IPS-20b (cell line): ENCODE results near the gene GSTP1.
"Not testable (repeated sequence)": the region's sequence is repeated elsewhere in the genome, so short reads cannot be mapped to it uniquely, and the experiment has no call there.

Source experiments
- H3K27ac ChIP-seq: one replicate; pipeline ENCODE4 v1.5.1; 2013; ENCODE audit warnings: low read length
- H3K27me3 ChIP-seq: 2 replicates; pipeline ENCODE4 v1.6.1; 2013; ENCODE audit warnings: mild to moderate bottlenecking, low read length, inconsistent platforms; ENCODE audit not compliant: insufficient read depth
- H3K36me3 ChIP-seq: 2 replicates; pipeline ENCODE4 v1.6.1; 2013; ENCODE audit warnings: low read depth, mild to moderate bottlenecking, inconsistent platforms, low read length, moderate library complexity; ENCODE audit not compliant: insufficient read depth
- H3K4me1 ChIP-seq: 2 replicates; pipeline ENCODE4 v1.6.1; 2013; ENCODE audit warnings: mild to moderate bottlenecking, control low read depth, inconsistent platforms, low read length, moderate library complexity; ENCODE audit not compliant: insufficient read depth
- H3K4me3 ChIP-seq: 2 replicates; pipeline ENCODE4 v1.5.1; 2013; ENCODE audit warnings: mild to moderate bottlenecking, low read length, inconsistent platforms
- H3K9ac ChIP-seq: 2 replicates; pipeline ENCODE4 v1.6.1; 2013; ENCODE audit warnings: low read depth, mild to moderate bottlenecking, inconsistent platforms, low read length, moderate library complexity
- H3K9me3 ChIP-seq: 2 replicates; pipeline ENCODE4 v1.6.1; 2013; ENCODE audit warnings: mild to moderate bottlenecking, low read depth, low read length, inconsistent platforms; ENCODE audit not compliant: insufficient read depth

GSTP1 gene

DNA sequence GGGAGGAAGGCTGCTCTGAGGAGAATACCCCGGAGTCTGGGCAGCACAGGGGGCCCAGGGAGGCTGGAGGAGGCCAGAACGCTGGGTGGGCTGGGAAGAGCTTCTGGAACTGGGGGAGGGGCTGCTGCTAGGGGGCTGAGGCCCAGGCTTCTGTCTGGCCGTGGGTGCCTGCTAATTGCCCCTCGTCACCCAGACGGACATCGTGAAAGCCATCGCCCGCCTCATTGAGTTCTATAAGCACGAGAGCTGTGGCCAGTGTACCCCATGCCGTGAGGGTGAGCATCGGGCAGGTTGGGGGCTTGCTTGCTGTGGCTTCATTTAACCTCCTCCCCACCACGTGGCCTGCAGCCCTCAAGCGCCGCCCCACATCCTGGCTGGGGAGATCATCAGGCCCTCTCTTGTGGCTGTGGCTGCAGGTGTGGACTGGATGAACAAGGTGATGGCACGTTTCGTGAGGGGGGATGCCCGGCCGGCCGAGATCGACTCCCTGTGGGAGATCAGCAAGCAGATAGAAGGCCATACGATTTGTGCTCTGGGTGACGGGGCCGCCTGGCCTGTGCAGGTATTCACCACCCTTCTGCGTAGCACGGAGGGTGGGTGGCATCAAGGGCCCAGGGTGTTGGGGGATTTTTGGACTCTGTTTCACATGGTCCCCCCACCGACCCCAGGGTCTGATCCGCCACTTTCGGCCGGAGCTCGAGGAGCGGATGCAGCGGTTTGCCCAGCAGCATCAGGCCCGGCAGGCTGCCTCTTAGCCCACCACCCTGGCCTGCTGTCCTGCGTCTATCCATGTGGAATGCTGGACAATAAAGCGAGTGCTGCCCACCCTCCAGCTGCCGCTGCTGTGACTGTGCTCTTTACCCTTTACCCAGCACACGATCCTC lies 28.3 kb downstream of the GSTP1 start:
- H3K4me1 ChIP-seq = peaks cover 2% of the 10 kb centered on the region; the same call in 1 of the 2 replicates
- H3K4me3 ChIP-seq = no peak overlapping the region
- no peak overlapping the region for H3K9ac ChIP-seq
- peaks cover 14% of the 10 kb centered on the region; the same call in 1 of the 2 replicates for H3K27me3 ChIP-seq
- no peaks in the 10 kb centered on the region for H3K9me3 ChIP-seq
- H3K36me3 ChIP-seq = peaks cover 16% of the 10 kb centered on the region
- no peak overlapping the region for H3K27ac ChIP-seq

- Histone ChIP-seq H3K27ac (no peak overlapping the region), H3K4me1 (peaks cover 10% of the 10 kb centered on the region; the same call in 1 of the 2 replicates), H3K36me3 (peaks cover 16% of the 10 kb centered on the region)
Measured at GRCh38 chr11:67612751-67613150, 29.1 kb downstream of the GSTP1 start.

GRCh38 chr11:67613313-67613959 lies 29.8 kb downstream of the GSTP1 start:
- H3K27ac ChIP-seq = no peak overlapping the region
- peak overlapping the region; percentile 28; the same call in 1 of the 2 replicates for H3K4me3 ChIP-seq
- peaks cover 11% of the 10 kb centered on the region; the same call in 1 of the 2 replicates for H3K4me1 ChIP-seq
- peaks cover 14% of the 10 kb centered on the region for H3K36me3 ChIP-seq
- H3K9me3 ChIP-seq = no peaks in the 10 kb centered on the region
- H3K27me3 ChIP-seq = peaks cover 29% of the 10 kb centered on the region
- no peak overlapping the region for H3K9ac ChIP-seq

More at GRCh38 chr11:67612751-67613150, 29.1 kb downstream of the GSTP1 start:
- Histone ChIP-seq H3K27me3 (peaks cover 22% of the 10 kb centered on the region), H3K9me3 (no peaks in the 10 kb centered on the region), H3K4me3 (no peak overlapping the region), H3K9ac (no peak overlapping the region)

- H3K27me3 ChIP-seq = peaks cover 33% of the 10 kb centered on the region
- peak overlapping the region; percentile 28; the same call in 1 of the 2 replicates for H3K4me3 ChIP-seq
- H3K4me1 ChIP-seq = peaks cover 11% of the 10 kb centered on the region; the same call in 1 of the 2 replicates
- H3K9me3 ChIP-seq = no peaks in the 10 kb centered on the region
- H3K36me3 ChIP-seq = peaks cover 7% of the 10 kb centered on the region
- H3K9ac ChIP-seq = no peak overlapping the region
- no peak overlapping the region for H3K27ac ChIP-seq
Measured at GRCh38 chr11:67613960-67614715, 30.5 kb downstream of the GSTP1 start.

DNA sequence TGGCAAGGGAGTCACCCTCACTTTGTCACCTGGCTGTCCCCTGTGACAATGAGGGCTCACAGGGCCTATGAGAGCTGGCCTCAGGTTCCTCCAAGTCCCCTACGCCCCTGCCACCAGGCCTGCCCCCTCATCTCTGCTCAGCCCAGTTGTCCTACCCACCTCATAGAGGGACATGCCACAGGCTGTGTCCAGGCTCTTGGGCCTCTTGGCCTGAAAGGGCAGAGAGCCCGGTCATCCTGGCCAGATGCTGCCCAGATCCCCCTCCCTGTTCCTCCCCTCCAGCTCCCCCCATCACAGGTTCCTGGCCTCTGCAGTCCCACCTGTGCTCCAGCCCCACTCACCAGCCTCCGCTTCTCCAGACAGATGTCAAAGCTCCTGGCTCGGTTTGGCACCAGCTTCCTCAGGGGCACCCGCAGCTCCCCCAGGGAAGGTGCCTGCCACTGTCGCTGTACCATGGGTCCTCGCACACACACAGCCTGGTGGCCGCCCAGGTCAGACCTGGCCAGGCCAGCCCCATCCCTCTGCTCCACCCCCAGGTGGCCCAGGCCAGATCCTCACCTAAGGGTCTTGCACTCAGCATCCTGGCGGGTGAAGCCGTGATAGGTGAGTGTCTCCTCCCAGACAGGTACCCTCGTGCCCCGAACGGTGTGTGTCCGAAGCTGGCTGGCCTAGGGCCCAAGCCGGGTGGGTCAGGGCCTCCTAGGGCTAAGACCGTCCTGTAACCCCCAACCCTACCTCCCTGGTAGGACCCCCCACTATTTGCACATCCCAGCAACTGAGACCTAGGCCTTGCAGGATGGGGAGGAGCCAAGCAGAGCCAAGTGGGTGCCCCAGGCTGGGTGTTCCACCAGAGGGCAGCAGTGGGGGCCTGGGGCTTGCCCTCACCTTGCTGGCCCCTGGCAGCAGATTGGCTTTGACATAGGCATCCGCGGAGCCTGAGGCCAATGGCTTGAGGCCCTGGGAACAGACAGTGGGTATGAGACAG lies 31.4 kb downstream of the GSTP1 start:
- Histone ChIP-seq H3K9ac (no peak overlapping the region), H3K27ac (no peak overlapping the region), H3K4me1 (peaks cover 11% of the 10 kb centered on the region; the same call in 1 of the 2 replicates), H3K4me3 (no peak overlapping the region), H3K36me3 (no peaks in the 10 kb centered on the region), H3K9me3 (no peaks in the 10 kb centered on the region), H3K27me3 (peaks cover 42% of the 10 kb centered on the region)

- Histone ChIP-seq H3K27me3 (peaks cover 48% of the 10 kb centered on the region), H3K27ac (no peak overlapping the region), H3K4me1 (peaks cover 11% of the 10 kb centered on the region; the same call in 1 of the 2 replicates), H3K36me3 (no peaks in the 10 kb centered on the region), H3K9me3 (no peaks in the 10 kb centered on the region), H3K9ac (no peak overlapping the region), H3K4me3 (no peak overlapping the region; the same call in 1 of the 2 replicates)
Measured at GRCh38 chr11:67615728-67616430, 32.3 kb downstream of the GSTP1 start.

DNA sequence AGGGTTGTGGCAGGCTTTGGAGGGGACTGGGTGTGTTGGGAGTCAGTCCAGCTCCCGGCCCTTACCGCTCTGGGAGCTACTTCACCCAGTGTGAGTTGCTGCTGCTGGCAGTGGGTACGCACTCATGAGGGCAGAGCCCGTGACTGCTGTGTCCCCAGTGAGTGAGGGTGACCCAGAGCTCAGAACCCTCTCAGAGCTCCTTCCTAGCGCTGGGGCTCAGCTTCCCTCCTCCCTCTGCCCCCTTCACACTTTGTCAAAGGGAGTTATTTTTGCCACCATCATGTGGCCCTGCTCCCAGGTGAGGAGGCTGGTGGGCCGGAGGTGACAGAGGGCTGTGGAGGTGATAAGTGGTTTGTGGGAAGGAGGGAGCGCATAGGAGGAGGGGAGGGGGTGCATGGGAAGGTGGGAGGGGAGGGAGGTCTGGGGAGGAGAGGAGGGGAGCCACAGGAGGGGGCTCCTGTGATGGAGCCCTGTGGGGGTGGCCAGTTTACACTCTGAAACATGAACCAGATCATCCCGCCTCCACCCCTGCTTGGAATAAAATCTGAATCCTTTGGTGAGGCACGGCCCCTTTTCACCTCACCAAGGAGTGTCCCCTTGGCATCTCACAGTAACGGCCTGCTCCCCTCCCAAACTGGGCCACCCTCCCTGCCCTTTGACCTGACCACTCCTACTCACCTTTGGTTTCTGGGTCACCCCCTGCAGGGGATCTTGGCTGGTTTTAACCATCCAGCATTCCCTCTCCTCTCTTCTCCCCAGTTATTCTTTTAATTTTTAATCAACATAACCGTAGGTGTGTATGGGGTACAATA lies 33.0 kb downstream of the GSTP1 start:
- H3K4me3 ChIP-seq = peak overlapping the region; percentile 34; the same call in 1 of the 2 replicates

GRCh38 chr11:67617243-67617953 lies 33.8 kb downstream of the GSTP1 start:
- Histone ChIP-seq H3K27ac (no peak overlapping the region), H3K9me3 (no peaks in the 10 kb centered on the region), H3K27me3 (peaks cover 48% of the 10 kb centered on the region), H3K9ac (no peak overlapping the region), H3K36me3 (no peaks in the 10 kb centered on the region), H3K4me1 (peaks cover 11% of the 10 kb centered on the region; the same call in 1 of the 2 replicates), H3K4me3 (peak overlapping the region; percentile 34; the same call in 1 of the 2 replicates)

More for the DNA sequence above, 33.0 kb downstream of the GSTP1 start:
- Histone ChIP-seq H3K4me1 (peaks cover 11% of the 10 kb centered on the region; the same call in 1 of the 2 replicates), H3K27ac (no peak overlapping the region), H3K27me3 (peaks cover 48% of the 10 kb centered on the region), H3K9ac (no peak overlapping the region), H3K36me3 (no peaks in the 10 kb centered on the region), H3K9me3 (no peaks in the 10 kb centered on the region)

DNA sequence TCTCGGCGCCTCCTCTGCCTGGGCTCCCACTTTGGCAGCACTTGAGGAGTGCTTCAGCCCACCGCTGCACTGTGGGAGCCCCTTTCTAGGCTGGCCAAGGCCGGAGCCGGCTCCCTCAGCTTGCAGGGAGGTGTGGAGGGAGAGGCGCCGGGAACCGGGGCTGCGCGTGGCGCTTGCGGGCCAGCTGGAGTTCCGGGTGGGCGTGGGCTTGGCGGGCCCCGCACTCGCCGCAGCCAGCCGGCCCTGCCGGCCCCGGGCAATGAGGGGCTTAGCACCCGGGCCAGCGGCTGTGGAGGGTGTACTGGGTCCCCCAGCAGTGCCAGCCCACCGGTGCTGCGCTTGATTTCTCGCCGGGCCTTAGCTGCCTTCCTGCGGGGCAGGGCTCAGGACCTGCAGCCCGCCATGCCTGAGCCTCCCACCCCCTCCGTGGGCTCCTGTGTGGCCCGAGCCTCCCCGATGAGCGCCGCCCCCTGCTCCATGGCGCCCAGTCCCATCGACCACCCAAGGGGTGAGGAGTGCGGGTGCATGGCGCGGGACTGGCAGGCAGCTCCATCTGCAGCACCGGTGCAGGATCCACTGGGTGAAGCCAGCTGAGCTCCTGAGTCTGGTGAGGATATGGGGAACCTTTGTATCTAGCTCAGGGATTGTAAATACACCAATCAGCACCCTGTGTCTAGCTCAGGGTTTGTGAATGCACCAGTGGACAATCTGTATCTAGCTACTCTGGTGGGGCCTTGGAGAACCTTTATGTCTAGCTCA lies 35.5 kb downstream of the GSTP1 start:
- H3K9me3 ChIP-seq, H3K36me3 ChIP-seq, H3K27ac ChIP-seq, H3K4me3 ChIP-seq, H3K9ac ChIP-seq: not testable (repeated sequence)
- Histone ChIP-seq H3K4me1 (peaks cover 11% of the 10 kb centered on the region; the same call in 1 of the 2 replicates), H3K27me3 (peaks cover 48% of the 10 kb centered on the region)
